GM21367 (cell line): ENCODE data around the gene NPIPA3.
"Not testable (repeated sequence)": the region's sequence is repeated elsewhere in the genome, so short reads cannot be mapped to it uniquely, and the experiment has no call there.

Source experiments
- ATAC-seq: cut with Tn5 transposase; IDR thresholded peaks from one replicate; pipeline ENCODE4 v1.9.1; 2021; ENCODE audit not compliant: unreplicated experiment

NPIPA3 gene

DNA sequence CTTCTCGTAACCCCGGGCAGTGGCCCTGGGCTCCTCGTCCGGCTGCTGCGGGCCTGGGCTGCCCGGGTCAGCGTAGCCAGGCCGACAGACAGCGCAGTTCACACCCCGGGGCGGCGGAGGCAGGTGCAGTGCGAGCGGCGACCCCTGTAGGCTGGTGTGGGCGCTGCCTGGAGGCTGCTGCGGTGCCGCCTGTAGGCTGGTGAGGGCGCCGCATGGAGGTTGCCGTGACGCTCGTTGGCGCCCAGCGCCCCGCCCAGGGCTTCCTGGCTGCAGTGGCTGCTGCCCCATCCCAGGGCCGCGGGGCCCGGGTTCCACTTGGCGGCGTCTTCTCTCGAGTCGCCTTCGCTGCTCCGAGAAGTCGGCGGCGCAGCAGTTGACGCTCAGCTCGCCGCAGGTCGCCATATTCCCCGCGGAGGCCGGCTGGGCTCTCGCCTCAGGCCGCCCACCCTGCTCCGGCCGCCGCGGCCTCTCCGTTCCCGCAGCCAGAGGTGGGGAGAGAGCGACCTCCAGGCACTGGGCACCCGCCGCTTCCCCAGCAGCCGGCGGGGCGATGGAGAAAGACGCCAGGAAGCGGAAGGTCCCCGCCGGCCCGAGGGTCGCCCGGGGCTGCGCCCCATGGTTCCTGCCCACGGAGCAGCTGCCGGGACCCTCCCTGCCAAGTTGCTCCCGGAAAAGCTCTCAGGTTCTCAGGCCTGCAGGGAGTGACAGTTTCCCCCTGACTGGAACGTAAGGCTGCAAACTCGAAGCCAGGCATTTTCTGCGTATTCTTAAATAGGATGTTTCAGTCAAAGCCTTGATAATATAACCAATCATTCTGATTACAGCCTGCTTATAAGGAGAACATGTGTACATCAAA lies at the start of gene NPIPA3:
Gene NPIPA3 (plus strand): TSS at position 256 of the 856 bp plus-strand sequence. CDS start 5,533 bp downstream, outside the sequence.
- ATAC-seq, result peak; percentile 96

DNA sequence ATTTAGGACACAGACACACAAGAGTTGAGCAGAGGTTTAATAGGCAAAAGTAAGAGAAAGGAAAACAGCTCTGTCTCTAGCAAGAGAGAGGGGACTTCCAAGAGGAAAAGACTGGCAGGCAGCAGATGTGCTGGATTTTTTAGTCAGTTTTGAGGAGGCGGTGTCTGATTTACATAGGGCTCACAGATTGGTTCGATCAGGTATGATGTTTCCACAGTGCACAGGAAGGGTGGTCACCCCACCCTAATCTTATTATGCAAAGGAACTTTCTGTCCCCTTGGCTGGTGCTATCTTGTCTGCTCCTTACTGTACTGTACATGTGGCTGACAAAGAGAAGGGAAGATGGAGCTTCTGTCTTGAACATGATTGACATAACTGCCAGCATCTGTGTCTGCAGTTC lies 45.1 kb upstream of the NPIPA3 start:
- ATAC-seq, result no peak

DNA sequence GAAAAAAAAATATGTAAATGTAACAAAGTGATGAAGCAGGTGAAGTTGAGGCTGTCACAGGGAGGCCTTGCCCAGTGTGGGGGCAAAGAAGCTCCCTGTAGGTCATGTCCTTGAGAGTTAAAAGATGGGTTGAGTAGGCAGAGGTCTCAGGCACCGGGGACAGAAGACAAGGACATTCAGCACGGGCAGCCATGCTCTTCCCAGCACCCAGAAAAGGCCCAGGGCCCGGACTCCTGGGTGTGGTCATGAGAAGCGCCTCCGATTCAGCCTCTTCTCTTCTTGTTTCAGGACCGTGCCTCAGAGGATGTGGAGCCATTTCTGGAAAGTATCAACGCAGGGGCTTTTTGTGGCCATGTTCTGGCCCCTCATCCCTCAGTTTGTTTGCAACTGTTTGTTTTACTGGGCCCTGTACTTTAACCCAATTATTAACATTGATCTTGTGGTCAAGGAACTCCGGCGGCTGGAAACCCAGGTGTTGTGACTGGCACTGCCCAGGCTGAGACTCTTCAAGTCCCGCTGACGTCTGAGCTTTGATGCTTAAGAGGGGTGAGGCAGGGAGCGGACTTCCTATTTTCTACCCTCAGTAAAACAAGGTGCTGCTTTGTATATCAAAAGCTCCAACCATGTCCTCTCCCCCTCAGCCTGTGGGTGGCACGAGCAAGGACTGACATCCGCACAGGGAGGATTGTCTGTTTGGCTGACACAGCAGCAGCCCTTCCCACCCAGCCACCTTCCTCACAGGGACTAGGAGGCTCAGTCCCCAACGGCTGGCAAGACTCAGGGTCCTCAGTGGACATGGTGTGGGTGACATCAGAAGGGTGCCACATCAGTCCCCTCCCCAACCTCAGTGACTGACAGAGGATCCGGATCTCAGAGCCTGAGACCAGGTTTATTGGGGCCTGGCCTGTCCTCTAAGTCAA lies 35.6 kb upstream of the NPIPA3 start:
- ATAC-seq, result no peak

DNA sequence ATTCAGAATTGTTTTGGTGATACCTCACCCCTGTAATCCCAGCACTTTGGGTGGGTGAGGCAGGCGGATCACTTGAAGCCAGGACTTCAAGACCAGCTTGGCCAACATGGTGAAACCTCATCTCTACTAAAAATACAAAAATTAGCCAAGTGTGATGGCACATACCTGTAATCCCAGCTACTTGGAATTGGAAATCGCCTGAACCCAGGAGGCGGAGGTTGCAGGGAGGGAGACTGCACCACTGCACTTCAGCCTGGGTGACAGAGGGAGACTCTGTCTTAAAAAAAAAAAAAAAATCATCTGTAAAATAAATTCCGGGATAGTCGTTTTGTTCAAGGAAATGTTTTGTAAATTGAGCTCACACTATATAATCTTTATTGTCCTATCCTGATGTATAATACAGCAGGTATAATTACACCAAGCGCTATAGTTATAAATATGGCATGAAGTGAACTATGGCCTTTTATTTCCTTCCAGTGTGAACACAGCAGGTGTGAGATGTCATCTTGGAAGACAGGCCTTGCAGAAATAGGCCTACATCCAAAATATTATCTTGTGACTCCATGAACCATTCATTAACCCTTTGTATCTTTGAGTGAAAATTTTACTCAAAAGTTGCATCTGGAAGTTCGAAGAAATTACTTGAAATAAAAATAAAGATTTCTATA lies 34.5 kb upstream of the NPIPA3 start:
- ATAC-seq, result no peak

DNA sequence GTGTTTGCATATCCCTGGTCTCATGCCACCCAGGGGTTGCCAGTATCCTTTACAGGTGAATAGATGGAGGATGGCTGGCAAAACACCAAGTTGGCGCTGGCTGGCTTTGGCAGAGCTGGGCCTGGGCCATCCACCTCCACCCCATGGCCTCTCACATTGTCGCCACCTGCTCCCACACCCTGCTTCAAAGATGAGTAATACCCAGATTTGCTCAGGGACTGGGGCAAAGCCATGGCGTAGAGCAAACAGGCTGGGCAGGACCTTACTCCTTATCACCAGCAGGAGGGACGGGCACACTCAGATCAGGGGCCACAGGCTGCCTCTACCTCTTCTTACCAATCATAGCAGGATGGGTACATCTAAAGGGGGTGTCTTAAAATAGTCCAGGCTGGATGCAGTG lies 33.4 kb upstream of the NPIPA3 start:
- no peak for ATAC-seq

DNA sequence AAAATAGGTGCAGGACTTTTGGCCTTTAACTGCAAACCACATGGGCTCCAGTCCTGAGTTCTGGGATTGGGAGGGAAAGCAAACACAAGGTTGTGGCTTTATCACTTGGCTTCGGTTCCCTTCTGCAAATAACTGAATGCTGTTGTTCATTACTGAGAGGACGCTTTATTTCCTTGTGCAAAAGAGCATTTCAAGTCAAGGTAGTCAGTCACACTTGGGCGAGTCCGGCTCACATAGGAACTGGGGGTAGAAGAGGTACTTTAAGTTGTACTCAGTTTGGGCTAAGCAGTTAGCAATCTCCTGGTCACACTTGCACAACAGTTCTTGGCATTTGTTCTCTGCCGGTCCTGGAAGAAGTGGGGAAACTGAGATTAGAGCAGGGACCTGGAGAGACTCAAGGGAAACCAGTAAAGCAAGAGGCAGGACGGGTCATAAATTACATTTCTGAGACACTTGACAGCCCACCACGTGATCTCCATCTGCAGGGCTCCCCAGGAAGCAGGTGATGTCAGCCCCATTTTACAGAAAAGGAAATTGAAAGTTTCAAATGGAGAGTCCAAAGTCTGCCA lies 30.7 kb upstream of the NPIPA3 start:
- no peak for ATAC-seq

DNA sequence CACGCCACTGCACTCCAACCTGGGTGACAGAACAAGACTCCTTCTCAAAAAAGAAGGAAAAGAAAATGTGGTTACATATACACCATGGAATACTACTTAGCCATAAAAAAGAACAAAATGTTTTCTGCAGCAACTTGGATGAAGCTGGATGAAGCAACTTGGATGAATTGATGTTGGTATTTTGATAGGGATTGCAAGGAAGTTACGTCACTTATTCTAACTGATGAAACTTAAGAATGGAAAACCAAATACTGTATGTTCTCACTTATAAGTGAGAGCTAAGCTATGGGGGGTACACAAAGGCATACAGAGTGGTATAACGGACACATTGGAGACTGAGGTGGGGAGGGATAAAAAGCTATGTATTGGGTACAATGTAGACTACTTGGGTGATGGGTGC lies 26.6 kb upstream of the NPIPA3 start:
- ATAC-seq, result no peak

DNA sequence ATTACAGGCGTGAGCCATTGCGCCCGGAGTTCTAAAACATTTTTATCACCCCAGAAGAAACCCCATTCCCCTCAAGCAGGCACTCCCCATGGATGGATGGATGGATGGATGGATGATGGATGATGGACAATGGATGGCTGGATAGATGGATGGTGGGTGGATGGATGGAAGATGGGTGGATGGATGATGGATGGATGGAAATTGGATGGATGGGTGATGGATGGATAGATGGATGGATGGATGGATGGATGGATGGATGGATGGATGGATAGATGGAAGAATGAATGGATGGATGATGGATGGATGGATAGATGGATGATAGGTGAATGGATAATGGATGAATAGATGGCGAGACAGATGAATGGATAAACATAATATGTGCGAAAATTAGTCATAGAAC lies 25.6 kb upstream of the NPIPA3 start:
- ATAC-seq, result no peak

DNA sequence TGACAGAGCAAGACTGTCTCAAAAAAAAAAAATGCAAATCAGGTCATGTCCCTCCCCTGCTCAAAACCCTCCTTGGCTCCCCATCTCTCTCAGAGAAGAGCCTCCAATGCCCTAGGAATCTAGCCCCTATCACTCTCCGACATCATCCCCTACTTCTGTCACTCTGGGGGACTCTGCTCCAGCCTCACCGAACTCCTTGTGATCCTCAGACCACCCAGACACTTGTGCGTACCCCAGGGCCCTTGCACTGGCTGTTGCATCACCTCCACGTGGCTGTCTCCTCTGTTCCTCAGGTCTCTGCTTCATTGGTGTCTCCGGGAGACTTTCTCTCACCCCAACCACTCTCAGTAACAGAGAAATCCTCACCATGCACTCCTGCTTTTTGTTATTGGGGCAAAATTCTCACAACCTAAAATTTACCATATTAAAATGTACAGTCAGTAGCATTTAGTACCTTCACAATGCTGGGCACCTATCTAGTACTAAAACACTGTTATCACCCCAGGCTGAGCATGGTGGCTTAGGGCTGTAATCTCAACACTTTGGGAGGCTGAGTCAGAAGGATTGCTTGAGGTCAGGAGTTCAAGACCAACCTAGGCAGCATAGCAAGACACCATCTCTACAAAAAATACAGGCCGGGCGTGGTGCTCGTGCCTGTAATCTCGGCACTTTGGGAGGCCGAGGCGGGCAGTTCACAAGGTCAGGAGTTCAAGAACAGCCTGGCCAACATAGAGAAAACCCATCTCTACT lies 24.3 kb upstream of the NPIPA3 start:
- ATAC-seq, result no peak

DNA sequence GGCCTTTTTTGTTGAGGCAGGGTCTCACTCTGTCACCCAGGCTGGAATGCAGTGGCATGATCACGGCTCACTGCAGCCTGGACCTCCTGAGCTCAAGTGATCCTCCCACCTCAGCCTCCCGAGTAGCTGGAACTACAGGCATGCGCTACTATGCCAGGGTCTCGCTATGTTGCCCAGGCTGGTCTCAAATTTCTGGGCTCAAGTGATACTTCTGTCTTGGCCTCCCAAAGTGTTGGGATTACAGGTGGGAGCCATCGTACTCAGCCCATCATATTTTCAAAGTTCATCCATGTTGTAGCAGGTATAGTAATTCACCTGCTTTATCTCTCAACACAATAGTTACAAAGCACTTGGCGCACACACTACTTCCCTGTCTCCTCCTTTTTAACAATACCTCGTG lies 22.8 kb upstream of the NPIPA3 start:
- not testable (repeated sequence) for ATAC-seq

DNA sequence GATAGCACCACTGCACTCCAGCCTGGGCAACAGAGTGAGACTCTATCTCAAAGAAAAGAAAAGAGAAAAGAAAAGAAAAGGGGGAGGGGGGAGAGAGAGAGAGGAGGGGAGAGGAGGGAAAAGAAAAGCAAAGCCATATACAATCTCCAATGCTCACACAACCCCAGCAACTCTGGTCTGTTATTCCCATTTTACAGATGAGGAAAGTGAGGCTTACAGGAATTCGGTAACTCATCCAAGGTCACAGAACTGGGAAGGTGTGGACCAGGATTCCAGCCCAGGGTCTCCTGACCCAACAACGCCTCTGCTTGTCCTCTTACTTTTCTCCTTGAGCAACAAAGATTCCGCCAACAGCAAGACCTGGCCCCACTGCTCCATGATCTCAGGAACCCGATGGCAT lies 22.1 kb upstream of the NPIPA3 start:
- no peak for ATAC-seq

DNA sequence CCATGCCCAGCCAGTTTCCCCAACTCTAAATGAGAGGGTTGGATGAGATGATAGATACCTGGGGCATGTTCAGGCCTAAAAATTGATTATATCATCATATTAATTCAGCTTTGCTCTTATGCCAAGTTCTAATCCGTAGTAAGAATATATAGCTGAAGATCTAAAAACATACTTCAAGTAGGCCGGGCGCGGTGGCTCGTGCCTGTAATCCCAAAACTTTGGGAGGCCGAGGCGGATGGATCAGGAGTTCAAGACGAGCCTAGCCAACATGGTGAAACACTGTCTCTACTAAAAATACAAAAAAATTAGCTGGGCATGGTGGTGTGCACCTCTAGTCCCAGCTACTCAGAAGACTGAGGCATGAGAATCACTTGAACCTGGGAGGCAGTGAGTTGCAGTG lies 21.1 kb upstream of the NPIPA3 start:
- ATAC-seq, result no peak

DNA sequence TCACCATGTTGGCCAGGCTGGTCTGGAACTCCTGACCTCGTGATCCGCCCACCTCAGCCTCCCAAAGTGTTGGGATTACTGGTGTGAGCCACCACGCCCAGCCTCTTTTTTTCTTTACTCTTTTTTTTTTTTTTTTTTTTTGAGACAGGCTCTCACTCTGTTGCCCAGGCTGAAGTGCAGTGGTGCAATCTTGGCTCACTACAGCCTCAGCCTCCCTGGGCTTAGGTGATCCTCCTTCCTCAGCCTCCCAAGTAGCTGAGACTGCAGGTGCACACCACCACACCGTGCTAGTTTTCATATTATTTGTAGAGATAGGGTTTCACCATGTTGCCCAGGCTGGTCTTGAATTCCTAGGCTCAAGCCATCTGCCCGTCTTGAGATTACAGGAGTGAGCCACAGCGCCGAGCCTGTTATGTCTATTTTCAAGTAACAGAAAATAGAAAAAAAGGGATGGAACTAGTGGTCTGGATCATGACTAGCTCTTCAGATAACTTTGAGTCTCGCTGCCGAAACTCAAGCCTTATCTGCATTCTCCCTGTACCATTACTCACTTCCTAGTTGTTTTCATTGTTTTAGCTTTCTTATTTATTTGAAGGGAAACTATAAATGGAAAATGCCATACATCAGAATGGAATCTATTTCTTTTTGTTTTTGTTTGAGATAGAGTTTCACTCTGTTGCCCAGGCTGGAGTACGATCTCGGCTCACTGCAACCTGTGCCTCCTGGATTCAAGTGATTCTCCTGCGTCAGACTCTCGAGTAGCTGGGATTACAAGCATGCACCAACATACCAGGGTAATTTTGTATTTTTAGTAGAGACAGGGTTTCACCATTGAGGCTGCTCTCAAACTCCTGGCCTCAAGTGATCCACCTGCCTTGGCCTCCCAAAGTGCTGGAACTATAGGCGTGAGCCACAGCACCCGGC lies 17.1 kb upstream of the NPIPA3 start:
- ATAC-seq, result not testable (repeated sequence)

DNA sequence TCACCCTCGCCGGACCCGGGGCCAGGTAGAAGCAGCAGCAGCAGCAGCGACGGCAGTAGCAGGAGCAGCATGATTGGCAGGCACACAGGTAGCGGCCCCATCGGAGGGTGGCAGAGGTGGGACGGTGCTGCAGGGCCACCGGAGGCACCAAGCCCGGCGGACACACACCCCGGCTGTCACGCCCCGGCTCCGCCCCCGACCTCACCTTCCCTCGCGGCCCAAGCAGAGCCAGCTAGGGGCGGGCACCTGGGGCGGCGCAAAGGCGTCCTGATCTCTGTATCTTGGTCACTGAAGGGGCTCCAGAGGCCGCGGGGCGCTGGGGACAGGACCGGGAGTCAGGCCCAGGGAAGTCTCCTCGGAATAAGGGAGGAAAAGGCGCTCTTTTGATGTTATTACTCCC lies 9.1 kb upstream of the NPIPA3 start, which contains the start of gene PLA2G10:
Gene PLA2G10 (minus strand): TSS at position 180 of the 400 bp plus-strand sequence. CDS start 79 bp downstream, at position 101.
- not testable (repeated sequence) for ATAC-seq

DNA sequence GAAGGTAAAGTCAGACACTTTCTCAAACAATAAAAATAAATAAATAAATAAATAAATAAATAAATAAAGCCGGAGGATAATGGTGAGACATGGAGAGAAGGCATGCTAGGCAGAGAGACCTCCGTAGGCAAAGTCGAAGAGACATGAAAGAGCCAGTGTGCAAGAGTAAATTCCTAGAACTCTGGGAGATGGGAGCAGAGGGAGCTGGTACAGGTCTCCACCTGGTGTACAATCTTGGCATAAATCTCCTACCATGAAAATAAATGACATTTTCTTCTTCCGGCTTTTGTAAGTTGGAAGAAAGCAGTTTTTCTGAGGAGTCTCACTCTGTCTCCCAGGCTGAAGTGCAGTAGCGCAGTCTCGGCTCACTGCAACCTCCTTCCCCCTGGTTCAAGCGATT lies 1.4 kb upstream of the NPIPA3 start:
- ATAC-seq, result not testable (repeated sequence)

DNA sequence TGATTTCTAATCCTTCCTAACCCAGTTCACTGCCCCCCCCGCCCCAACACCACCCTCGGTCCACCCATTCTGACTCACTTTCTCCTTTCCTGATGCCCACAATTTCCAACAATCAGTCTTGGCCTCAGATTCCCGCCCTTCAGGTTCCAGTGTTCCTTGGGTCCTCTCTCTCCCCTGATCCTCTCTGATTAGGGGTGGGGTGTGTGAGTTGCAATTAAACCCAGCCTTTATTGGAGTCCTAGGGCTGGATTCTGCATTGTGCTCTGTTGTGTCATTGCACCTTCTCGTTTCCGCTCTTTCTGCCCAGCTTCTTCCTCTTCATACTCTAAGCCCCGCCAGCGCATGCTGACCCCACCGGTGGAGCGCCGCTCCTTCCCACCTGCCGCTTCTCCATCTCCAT lies 539 bp upstream of the NPIPA3 start:
- not testable (repeated sequence) for ATAC-seq

DNA sequence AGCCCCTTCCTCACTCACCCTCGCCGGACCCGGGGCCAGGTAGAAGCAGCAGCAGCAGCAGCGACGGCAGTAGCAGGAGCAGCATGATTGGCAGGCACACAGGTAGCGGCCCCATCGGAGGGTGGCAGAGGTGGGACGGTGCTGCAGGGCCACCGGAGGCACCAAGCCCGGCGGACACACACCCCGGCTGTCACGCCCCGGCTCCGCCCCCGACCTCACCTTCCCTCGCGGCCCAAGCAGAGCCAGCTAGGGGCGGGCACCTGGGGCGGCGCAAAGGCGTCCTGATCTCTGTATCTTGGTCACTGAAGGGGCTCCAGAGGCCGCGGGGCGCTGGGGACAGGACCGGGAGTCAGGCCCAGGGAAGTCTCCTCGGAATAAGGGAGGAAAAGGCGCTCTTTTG lies 30.0 kb downstream of the NPIPA3 start:
- not testable (repeated sequence) for ATAC-seq

DNA sequence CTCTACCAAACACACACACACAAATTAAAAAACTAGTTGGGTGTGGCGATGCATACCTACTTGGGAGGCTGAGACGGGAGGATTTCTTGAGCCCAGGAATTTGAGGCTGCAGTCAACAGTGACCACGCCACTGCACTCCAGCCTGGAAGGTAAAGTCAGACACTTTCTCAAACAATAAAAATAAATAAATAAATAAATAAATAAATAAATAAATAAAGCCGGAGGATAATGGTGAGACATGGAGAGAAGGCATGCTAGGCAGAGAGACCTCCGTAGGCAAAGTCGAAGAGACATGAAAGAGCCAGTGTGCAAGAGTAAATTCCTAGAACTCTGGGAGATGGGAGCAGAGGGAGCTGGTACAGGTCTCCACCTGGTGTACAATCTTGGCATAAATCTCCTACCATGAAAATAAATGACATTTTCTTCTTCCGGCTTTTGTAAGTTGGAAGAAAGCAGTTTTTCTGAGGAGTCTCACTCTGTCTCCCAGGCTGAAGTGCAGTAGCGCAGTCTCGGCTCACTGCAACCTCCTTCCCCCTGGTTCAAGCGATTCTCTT lies 37.7 kb downstream of the NPIPA3 start:
- ATAC-seq, result not testable (repeated sequence)

DNA sequence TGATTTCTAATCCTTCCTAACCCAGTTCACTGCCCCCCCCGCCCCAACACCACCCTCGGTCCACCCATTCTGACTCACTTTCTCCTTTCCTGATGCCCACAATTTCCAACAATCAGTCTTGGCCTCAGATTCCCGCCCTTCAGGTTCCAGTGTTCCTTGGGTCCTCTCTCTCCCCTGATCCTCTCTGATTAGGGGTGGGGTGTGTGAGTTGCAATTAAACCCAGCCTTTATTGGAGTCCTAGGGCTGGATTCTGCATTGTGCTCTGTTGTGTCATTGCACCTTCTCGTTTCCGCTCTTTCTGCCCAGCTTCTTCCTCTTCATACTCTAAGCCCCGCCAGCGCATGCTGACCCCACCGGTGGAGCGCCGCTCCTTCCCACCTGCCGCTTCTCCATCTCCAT lies 38.6 kb downstream of the NPIPA3 start:
- not testable (repeated sequence) for ATAC-seq
